H54 (cell line): Measurements from ENCODE around the gene RBM33.

Experiments used
- DNase-seq: peaks from one replicate; pipeline ENCODE4 v3.0.0; 2011; ENCODE audit warnings: low spot score, mixed read lengths; ENCODE audit not compliant: insufficient read length
- FAIRE-seq: peaks from 3 replicates; lab custom pipeline; 2011; peaks lifted over from hg19 to GRCh38; lab: Jason Lieb, UNC
- POLR2A ChIP-seq: IDR thresholded peaks from 2 replicates; pipeline ENCODE4 v1.6.1; 2011; ENCODE audit warnings: low read depth, mild to moderate bottlenecking, low read length

The RBM33 gene

GRCh38 chr7:155829796-155830470 lies 185.5 kb downstream of the RBM33 start:
- FAIRE-seq (no peak), DNase-seq (no peak)
- TF ChIP-seq POLR2A, result no peak
